Esophagus muscularis mucosa (tissue), 4 donors: ENCODE results near the gene CREB3L2. TPM values are rescaled to one million over a fixed set of nuclear protein-coding genes. Genes with fewer than 3 reads are reported as not detected.

Source experiments
- DNase-seq: peaks from one replicate; pipeline ENCODE4 v3.0.0-alpha.2; 2017; ENCODE audit errors: extremely low spot score
- H3K27ac ChIP-seq, 4 donors: fragments of 200-600 bp; sonication (generic); replicated peaks in 1 of 4; 1 replicate in 3 of 4; 2 replicates in 1 of 4; pipeline ENCODE4 v1.5.1; 2016 to 2019; ENCODE audit warnings: mild to moderate bottlenecking in 1 of 4
- H3K27me3 ChIP-seq, 4 donors: fragments of 200-600 bp; sonication (generic); one replicate each; pipeline versions ENCODE4 v1.5.1 to v1.6.0; 2016 to 2019
- H3K36me3 ChIP-seq, 4 donors: fragments of 200-600 bp; sonication (generic); one replicate each; pipeline ENCODE4 v1.5.1; 2016 to 2019
- H3K4me1 ChIP-seq, 4 donors: fragments of 200-600 bp; sonication (generic); one replicate each; pipeline ENCODE4 v1.5.1; 2016 to 2019
- H3K4me3 ChIP-seq, 4 donors: fragments of 200-600 bp; sonication (generic); 1 replicate in 2 of 4; 2 replicates in 2 of 4; pipeline ENCODE4 v1.5.1; 2016 to 2019; ENCODE audit warnings: mild to moderate bottlenecking in 4 of 4, moderate library complexity in 1 of 4
- H3K9me3 ChIP-seq, 4 donors: fragments of 200-600 bp; sonication (generic); 1 replicate in 3 of 4; 2 replicates in 1 of 4; pipeline ENCODE4 v1.5.1; 2016 to 2019
- CTCF ChIP-seq, 3 experiments: fragments of 200-600 bp in 2 of 3; fragments of 450-650 bp in 1 of 3; sonication (generic) in 2 of 3; IDR thresholded peaks; one replicate each; pipeline ENCODE4 v1.5.1; 2017 to 2019; ENCODE audit warnings: antibody characterized with exemption in 3 of 3, mild to moderate bottlenecking in 2 of 3, moderate library complexity in 1 of 3
- EP300 ChIP-seq: sonication (generic); formaldehyde crosslinking; IDR thresholded peaks from one replicate; pipeline ENCODE4 v1.6.1; 2017; ENCODE audit warnings: antibody characterized with exemption
- POLR2A ChIP-seq: fragments of 450-650 bp; IDR thresholded peaks from one replicate; pipeline ENCODE4 v1.6.1; 2017; ENCODE audit warnings: antibody characterized with exemption, moderate library complexity, mild to moderate bottlenecking, low read depth
- POLR2AphosphoS5 ChIP-seq, 2 donors: sonication (generic); formaldehyde crosslinking; IDR thresholded peaks; one replicate each; pipeline ENCODE4 v1.6.1; 2017; ENCODE audit warnings: antibody characterized with exemption in 2 of 2
- WGBS: methylation state at CpG from one replicate; pipeline ENCODE4 v1.1.5; 2018; 5-methylcytosine and 5-hydroxymethylcytosine counted together
- intact Hi-C: fragments of 100-400 bp; cut with DNase I; formaldehyde crosslinking; loops from one replicate; pipeline ENCODE4 v1.15.1; 2023
- total RNA-seq, 4 donors: library from RNA; depleted of rRNA; stranded (reverse); fragments of >200 nt; gene quantifications; one replicate each; pipeline versions ENCODE4 v1.1.0 to v1.2.1, GENCODE V29; 2016

Gene CREB3L2
- total RNA-seq, 4 donors from 2014 or later = 29.2 to 43.4 (median 37.1) TPM

- H3K4me3 ChIP-seq = no peak overlapping the region
- DNase-seq = no peak
- intact Hi-C loops = no loop called here
- 71% methylated on average over 4 of the region's 4 CpGs for WGBS
- H3K36me3 ChIP-seq = peaks cover 14 to 84% (median 47%) of the 10 kb centered on the region in 4 donors
- H3K27me3 ChIP-seq = no peaks in the 10 kb centered on the region
- no peaks in the 10 kb centered on the region for H3K9me3 ChIP-seq
- H3K4me1 ChIP-seq = peaks cover 9 to 35% (median 28%) of the 10 kb centered on the region in 4 donors
- TF ChIP-seq EP300 (no peak), POLR2AphosphoS5 (IDR thresholded peaks at IDR 0.05) (no peak), POLR2A (no peak), CTCF (IDR thresholded peaks at IDR 0.05) (no peak)
- H3K27ac ChIP-seq = no peak overlapping the region
Measured at GRCh38 chr7:137891016-137891655, 110.8 kb downstream of the CREB3L2 start.

GRCh38 chr7:137890449-137890921 lies 111.4 kb downstream of the CREB3L2 start:
- no peaks in the 10 kb centered on the region for H3K27me3 ChIP-seq
- no peaks in the 10 kb centered on the region for H3K9me3 ChIP-seq
- peaks cover 9 to 79% (median 42%) of the 10 kb centered on the region in 4 donors for H3K36me3 ChIP-seq
- no peak for DNase-seq
- 60% methylated on average over 3 of the region's 3 CpGs for WGBS
- intact Hi-C loops = no loop called here
- TF ChIP-seq POLR2AphosphoS5 (IDR thresholded peaks at IDR 0.05) (no peak), CTCF (IDR thresholded peaks at IDR 0.05) (no peak), EP300 (no peak), POLR2A (no peak)
- H3K4me1 ChIP-seq = peaks cover 10 to 41% (median 34%) of the 10 kb centered on the region in 4 donors
- no peak overlapping the region for H3K27ac ChIP-seq
- no peak overlapping the region for H3K4me3 ChIP-seq

GRCh38 chr7:137888241-137888640 lies 113.6 kb downstream of the CREB3L2 start:
- H3K4me3 ChIP-seq = no peak overlapping the region
- H3K27ac ChIP-seq = no peak overlapping the region
- DNase-seq = no peak
- intact Hi-C loops = loop anchor here (10.0 kb wide), 1 partner anchor 1247 kb away; a partner anchor contains a TSS
- no peaks in the 10 kb centered on the region for H3K27me3 ChIP-seq
- TF ChIP-seq CTCF (IDR thresholded peaks at IDR 0.05) (no peak), POLR2AphosphoS5 (IDR thresholded peaks at IDR 0.05) (no peak), POLR2A (no peak), EP300 (no peak)
- WGBS = 88% methylated on average over 2 of the region's 2 CpGs
- H3K9me3 ChIP-seq = no peaks in the 10 kb centered on the region
- peaks cover 10 to 46% (median 36%) of the 10 kb centered on the region in 4 donors for H3K4me1 ChIP-seq
- peaks cover 23 to 79% (median 43%) of the 10 kb centered on the region in 4 donors for H3K36me3 ChIP-seq

GRCh38 chr7:137886746-137887145 lies 115.1 kb downstream of the CREB3L2 start:
- 56% methylated on average over 2 of the region's 2 CpGs for WGBS
- TF ChIP-seq CTCF (IDR thresholded peaks at IDR 0.05) (no peak), EP300 (no peak), POLR2AphosphoS5 (IDR thresholded peaks at IDR 0.05) (no peak)
- intact Hi-C loops = loop anchor here (10.0 kb wide), 1 partner anchor 1248 kb away; a partner anchor contains a TSS
- Histone ChIP-seq H3K27ac (peak overlapping the region; percentile 33 to 67 (median 66)), H3K4me1 (peaks cover 10 to 52% (median 40%) of the 10 kb centered on the region in 4 donors), H3K27me3 (no peaks in the 10 kb centered on the region), H3K4me3 (no peak overlapping the region), H3K9me3 (no peaks in the 10 kb centered on the region), H3K36me3 (peaks cover 30 to 81% (median 53%) of the 10 kb centered on the region in 4 donors)
- DNase-seq = no peak
